BLaER1 treated with 17β-estradiol and CSF1 and Interleukin-3, amounts not matched to agents 10 nM and 100 nM (cell line): Measurements from ENCODE around the gene MNDA.

Experiments
- H3K27ac ChIP-seq, 11 experiments: shearing (Covaris generic); formaldehyde crosslinking; 2 replicates each; pipeline ENCODE4 v1.8.1; 2022
- H3K27me3 ChIP-seq, 11 experiments: shearing (Covaris generic); formaldehyde crosslinking; 2 replicates each; pipeline ENCODE4 v1.8.1; 2022
- H3K36me3 ChIP-seq, 11 experiments: shearing (Covaris generic); formaldehyde crosslinking; 2 replicates each; pipeline ENCODE4 v1.8.1; 2022
- H3K4me1 ChIP-seq, 10 experiments: shearing (Covaris generic); formaldehyde crosslinking; 2 replicates each; pipeline ENCODE4 v1.8.1; 2022
- H3K4me2 ChIP-seq, 11 experiments: shearing (Covaris generic); formaldehyde crosslinking; 2 replicates each; pipeline ENCODE4 v1.8.1; 2022
- H3K4me3 ChIP-seq, 10 experiments: shearing (Covaris generic); formaldehyde crosslinking; 2 replicates each; pipeline ENCODE4 v1.8.1; 2022
- H3K9ac ChIP-seq, 11 experiments: shearing (Covaris generic); formaldehyde crosslinking; 2 replicates each; pipeline ENCODE4 v1.8.1; 2022
- H3K9me3 ChIP-seq, 11 experiments: shearing (Covaris generic); formaldehyde crosslinking; replicated peaks in 1 of 11; 2 replicates each; pipeline ENCODE4 v1.8.1; 2022
- H4K20me1 ChIP-seq, 11 experiments: shearing (Covaris generic); formaldehyde crosslinking; 2 replicates each; pipeline ENCODE4 v1.8.1; 2022
- Cebpa-rat ChIP-seq, 11 experiments: shearing (Covaris generic); IDR thresholded peaks; 2 replicates each; pipeline ENCODE4 v1.8.1; 2022

The MNDA gene

DNA sequence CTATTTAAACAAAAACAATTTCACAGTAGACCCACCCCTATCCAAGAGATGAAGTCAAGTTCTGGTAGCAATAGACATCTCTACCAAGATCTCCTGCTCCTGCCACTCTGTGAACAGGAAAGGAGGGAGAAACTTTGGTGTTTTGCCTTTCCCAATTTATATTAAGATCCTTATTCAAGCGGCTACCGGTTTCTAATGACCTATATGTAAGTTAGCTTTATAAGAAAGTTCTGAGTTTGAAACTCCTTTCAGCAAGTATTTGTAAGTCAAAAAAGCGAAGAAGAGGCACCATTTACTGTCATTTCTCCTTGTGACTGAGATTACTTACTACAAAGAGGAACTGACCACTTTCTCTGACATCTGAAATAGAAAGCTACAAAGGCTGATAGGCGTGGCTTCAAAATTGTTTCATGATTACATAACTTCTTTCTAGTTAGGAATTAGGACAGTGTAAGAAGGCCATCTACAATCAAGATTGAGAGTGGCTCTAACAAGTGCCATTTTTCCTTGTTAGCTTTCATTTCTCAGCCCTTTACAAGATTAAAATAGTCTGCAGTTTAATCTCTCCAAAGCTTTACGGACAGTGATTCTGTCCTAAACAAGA lies at the start of gene MNDA:
MNDA (plus strand) TSS at position 448 of the 604 bp plus-strand sequence. CDS start 10,803 bp downstream, outside the sequence.
- H3K9me3 ChIP-seq: peaks cover 22 to 46% (median 31%) of the 10 kb centered on the region in 11 experiments
- peaks cover 0 to 22% (median 3%) of the 10 kb centered on the region in 10 experiments; a peak in 9 of 20 replicates for H3K4me1 ChIP-seq
- peak within 1 kb of the TSS in 5 of 11 experiments; percentile 11 to 82 (median 55); a peak in 8 of 22 replicates for H3K4me2 ChIP-seq

DNA sequence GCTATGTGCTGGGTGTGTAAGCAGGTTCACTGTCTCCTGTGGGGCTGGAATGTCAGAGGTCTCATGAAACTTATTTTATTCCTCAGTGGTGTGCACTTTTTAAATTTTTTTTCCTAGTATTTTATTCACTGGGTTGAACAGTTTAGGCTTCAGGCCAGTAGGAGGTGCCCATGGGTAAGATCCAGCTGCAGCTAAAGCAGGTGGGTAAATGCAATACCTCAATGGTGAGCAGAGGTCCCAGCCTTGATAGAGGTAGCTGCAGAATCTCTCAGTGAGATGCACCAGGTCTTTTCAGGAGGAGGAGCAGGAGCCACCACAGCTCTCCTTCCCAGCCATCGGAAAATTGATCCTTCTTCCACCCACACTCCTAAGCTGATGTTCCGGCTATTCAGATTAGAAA lies 37.5 kb upstream of the MNDA start:
- no peak overlapping the region for H3K9ac ChIP-seq
- no peak overlapping the region for H3K4me2 ChIP-seq
- no peaks in the 10 kb centered on the region for H3K36me3 ChIP-seq
- peaks cover 0 to 13% (median 0%) of the 10 kb centered on the region in 11 experiments; a peak in 4 of 22 replicates for H3K9me3 ChIP-seq
- no peaks in the 10 kb centered on the region for H3K27me3 ChIP-seq
- no peaks in the 10 kb centered on the region for H3K4me1 ChIP-seq
- H4K20me1 ChIP-seq: no peaks in the 10 kb centered on the region
- H3K27ac ChIP-seq: no peak overlapping the region
- no peak for TF ChIP-seq Cebpa-rat (IDR thresholded peaks at IDR 0.05)
- no peak overlapping the region for H3K4me3 ChIP-seq

More for the DNA sequence above, at the start of gene MNDA:
- H3K27me3 ChIP-seq: no peaks in the 10 kb centered on the region
- H3K4me3 ChIP-seq: peak within 1 kb of the TSS in 2 of 10 experiments; percentile 34 to 38; a peak in 4 of 20 replicates
- peak within 1 kb of the TSS in 5 of 11 experiments; percentile 43 to 77 (median 68); a peak in 8 of 22 replicates for H3K27ac ChIP-seq
- TF ChIP-seq Cebpa-rat (IDR thresholded peaks at IDR 0.05): no peak
- no peaks in the 10 kb centered on the region for H4K20me1 ChIP-seq
- peak within 1 kb of the TSS in 3 of 11 experiments; percentile 19 to 54 (median 38); a peak in 2 of 22 replicates for H3K9ac ChIP-seq
- peaks cover 0 to 7% (median 0%) of the 10 kb centered on the region in 11 experiments; a peak in 2 of 22 replicates for H3K36me3 ChIP-seq

DNA sequence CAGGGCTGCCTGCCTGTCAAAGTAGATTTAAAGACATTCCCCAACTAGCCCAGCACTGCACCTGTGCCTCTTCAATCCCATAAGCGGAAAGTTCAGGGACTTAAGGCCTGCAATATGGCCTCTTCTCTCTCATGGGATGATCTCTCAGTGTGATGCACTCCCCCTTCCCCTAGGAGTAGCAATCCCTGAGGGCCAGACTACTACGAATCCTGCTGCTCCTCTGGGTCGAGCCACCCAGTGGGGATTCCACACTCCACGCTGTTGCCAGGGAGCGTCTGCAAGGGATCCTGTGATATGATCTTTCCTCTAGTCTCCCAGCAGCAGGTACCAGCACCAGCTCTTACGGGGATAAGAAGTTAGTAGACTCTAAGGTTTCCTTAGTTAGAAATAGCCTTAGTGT lies 36.9 kb upstream of the MNDA start:
- Histone ChIP-seq H3K9me3 (peaks cover 0 to 13% (median 0%) of the 10 kb centered on the region in 11 experiments; a peak in 4 of 22 replicates), H3K27me3 (no peaks in the 10 kb centered on the region), H3K9ac (no peak overlapping the region), H3K36me3 (no peaks in the 10 kb centered on the region), H3K27ac (no peak overlapping the region), H4K20me1 (no peaks in the 10 kb centered on the region), H3K4me1 (0 out of 20 replicates have a peak, but pooled peaks cover 0 to under 1% (median 0%) of the 10 kb centered on the region in 10 experiments), H3K4me2 (no peak overlapping the region), H3K4me3 (no peak overlapping the region)
- no peak for TF ChIP-seq Cebpa-rat (IDR thresholded peaks at IDR 0.05)

DNA sequence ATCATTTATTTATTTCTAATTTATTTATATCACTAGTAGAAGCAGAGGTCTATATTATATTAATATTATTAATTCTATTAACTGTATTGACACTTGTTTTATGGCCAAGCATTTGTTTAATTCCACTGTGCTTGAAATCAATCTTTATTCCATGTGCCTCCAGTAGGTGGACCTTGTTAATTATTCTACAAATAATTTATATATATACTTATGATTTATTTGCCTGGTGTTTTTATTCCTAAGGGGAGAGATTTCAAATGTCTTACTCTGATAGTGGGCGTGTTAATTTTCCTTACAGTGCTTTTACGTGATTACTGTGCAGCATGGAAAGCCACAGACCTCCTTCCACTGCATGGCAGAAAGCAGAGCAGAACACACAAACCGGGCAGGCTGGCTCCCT lies 32.6 kb upstream of the MNDA start:
- H3K9ac ChIP-seq: no peak overlapping the region
- no peaks in the 10 kb centered on the region for H3K27me3 ChIP-seq
- no peak overlapping the region for H3K4me3 ChIP-seq
- H3K27ac ChIP-seq: no peak overlapping the region
- no peak overlapping the region for H3K4me2 ChIP-seq
- no peaks in the 10 kb centered on the region for H3K36me3 ChIP-seq
- H4K20me1 ChIP-seq: no peaks in the 10 kb centered on the region
- no peaks in the 10 kb centered on the region for H3K9me3 ChIP-seq
- peaks cover 0 to 37% (median 0%) of the 10 kb centered on the region in 10 experiments; a peak in 6 of 20 replicates for H3K4me1 ChIP-seq
- TF ChIP-seq Cebpa-rat (IDR thresholded peaks at IDR 0.05): no peak

DNA sequence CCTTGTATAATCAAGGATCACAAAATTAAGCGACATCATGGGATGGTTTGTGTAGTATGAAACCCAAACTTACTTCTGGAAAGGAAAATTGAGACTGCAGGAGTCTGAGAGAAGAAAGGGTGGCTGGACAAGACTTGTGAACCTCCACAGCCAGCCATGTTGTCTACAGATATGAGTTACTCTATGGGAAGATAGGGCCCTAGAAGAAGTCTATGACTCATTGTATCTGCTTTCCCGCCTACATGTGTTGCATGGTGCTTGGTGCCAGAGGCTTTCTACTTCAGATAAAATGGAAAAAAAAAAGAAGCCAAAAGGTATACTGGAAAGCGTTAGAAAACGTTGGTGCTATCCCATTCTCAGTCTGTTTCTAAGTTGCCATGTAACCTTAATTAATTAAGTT lies 31.5 kb upstream of the MNDA start:
- Histone ChIP-seq H3K27me3 (no peaks in the 10 kb centered on the region), H3K4me1 (peaks cover 0 to 41% (median 0%) of the 10 kb centered on the region in 10 experiments; a peak in 6 of 20 replicates), H3K4me3 (no peak overlapping the region), H3K27ac (no peak overlapping the region), H3K4me2 (peak overlapping the region in 1 of 11 experiments; percentile 35; a peak in 3 of 22 replicates), H3K36me3 (no peaks in the 10 kb centered on the region), H3K9me3 (no peaks in the 10 kb centered on the region), H3K9ac (no peak overlapping the region), H4K20me1 (no peaks in the 10 kb centered on the region)
- TF ChIP-seq Cebpa-rat (IDR thresholded peaks at IDR 0.05): no peak

DNA sequence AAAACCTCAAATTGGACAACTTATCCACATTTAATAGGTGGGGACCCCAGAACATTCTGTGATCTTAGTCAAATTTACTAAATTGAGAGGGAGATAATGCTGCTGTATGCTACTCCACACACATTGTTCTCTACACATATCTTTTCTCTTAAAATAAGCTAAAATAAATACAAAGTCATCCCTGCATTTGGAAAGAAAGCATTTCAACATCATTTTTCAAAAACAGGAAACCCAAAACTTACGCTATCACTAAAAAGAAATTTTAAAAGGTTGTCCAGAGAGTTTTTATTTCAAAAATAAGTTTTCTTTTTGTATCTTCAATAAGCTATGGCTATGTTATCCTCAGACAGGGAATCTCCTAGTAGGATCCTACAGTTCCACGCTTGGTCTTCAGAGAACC lies 30.6 kb upstream of the MNDA start:
- Histone ChIP-seq H3K4me1 (peaks cover 0 to 41% (median 0%) of the 10 kb centered on the region in 10 experiments; a peak in 6 of 20 replicates), H3K9ac (no peak overlapping the region), H3K27me3 (no peaks in the 10 kb centered on the region), H3K9me3 (no peaks in the 10 kb centered on the region), H3K36me3 (no peaks in the 10 kb centered on the region), H3K27ac (no peak overlapping the region), H3K4me3 (no peak overlapping the region), H4K20me1 (no peaks in the 10 kb centered on the region), H3K4me2 (peak overlapping the region in 3 of 11 experiments; percentile 28 to 75 (median 58); a peak in 5 of 22 replicates)
- TF ChIP-seq Cebpa-rat (IDR thresholded peaks at IDR 0.05): no peak

DNA sequence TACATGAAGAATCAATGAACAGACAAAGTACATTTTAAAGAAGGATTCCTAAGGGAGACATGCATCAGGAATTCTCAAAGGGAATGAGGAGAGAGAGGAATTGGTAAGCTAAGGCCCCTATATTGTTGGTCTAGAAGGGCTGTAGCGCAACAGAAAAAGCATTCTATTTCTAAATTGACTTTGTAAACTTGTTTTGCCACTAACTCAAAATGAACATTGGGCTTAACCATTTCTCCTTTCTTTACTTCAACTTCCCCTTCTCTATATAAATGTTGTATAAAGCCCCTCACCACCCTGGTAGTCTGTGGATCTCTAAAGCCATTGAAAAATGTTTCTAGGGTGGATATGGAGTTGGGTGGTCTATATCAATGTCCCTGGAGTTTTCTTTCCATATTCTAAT lies 29.8 kb upstream of the MNDA start:
- Histone ChIP-seq H3K27ac (peak overlapping the region in 1 of 11 experiments; percentile 19; a peak in 1 of 22 replicates), H3K9ac (no peak overlapping the region)
- TF ChIP-seq Cebpa-rat (IDR thresholded peaks at IDR 0.05): no peak

DNA sequence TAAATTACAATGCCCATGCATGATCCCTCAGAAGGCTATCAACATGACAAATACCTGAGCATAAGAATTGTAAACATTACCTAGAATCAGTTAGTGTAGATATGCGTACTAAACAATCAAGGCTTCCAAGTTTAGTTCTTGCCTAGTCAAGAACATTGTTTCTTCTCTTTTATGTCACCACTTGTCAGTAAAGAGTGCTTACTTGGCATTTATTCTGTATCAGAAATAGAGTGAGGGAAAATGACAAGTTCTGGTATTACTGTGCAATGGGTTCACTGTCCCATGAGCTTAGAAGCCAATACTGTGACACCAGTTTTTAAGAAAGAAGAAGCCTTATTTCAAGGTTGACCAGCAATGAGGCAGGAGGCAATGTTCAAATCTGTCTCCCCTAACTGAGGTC lies 27.5 kb upstream of the MNDA start:
- Histone ChIP-seq H3K4me3 (no peak overlapping the region), H3K27ac (no peak overlapping the region), H3K9me3 (peaks cover 0 to 5% (median 0%) of the 10 kb centered on the region in 11 experiments; a peak in 7 of 22 replicates), H3K36me3 (no peaks in the 10 kb centered on the region), H3K9ac (no peak overlapping the region), H4K20me1 (no peaks in the 10 kb centered on the region), H3K4me1 (peaks cover 0 to 47% (median 0%) of the 10 kb centered on the region in 10 experiments; a peak in 8 of 20 replicates), H3K4me2 (peak overlapping the region in 2 of 11 experiments; percentile 22 to 52; a peak in 2 of 22 replicates), H3K27me3 (no peaks in the 10 kb centered on the region)
- TF ChIP-seq Cebpa-rat (IDR thresholded peaks at IDR 0.05): no peak

More for the DNA sequence above, 29.8 kb upstream of the MNDA start:
- Histone ChIP-seq H3K27me3 (no peaks in the 10 kb centered on the region), H4K20me1 (no peaks in the 10 kb centered on the region), H3K4me3 (no peak overlapping the region), H3K36me3 (no peaks in the 10 kb centered on the region), H3K9me3 (no peaks in the 10 kb centered on the region), H3K4me2 (peak overlapping the region in 3 of 11 experiments; percentile 28 to 75 (median 58); a peak in 5 of 22 replicates), H3K4me1 (peaks cover 0 to 41% (median 0%) of the 10 kb centered on the region in 10 experiments; a peak in 6 of 20 replicates)

DNA sequence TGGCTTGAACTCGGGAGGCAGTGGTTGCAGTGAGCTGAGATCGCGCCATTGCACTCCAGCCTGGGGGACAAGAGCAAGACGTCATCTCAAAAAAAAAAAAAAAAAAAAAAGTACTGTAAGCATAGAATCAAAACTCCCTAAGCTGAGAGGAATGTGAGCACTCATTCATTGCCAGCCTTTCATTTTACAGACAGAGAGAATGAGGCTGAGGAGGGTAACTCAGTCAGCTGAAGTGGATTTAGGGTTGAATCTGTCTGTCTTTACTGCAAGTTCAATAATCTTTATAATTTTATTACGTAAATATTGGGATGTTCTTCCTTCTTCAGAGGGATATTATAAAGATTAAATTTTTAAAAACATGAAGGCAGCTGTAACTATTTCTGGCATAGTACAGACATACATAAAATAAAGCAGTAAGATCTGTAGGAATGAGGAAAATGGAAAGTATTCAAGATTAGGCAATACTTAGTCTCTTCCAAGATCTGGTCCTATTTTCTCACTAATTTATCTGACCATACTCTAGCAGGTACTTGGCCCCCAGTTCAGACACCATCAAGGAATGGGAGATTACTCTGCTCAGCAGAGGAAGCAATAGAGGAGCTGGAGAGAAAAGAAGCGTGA lies 24.1 kb upstream of the MNDA start:
- H3K36me3 ChIP-seq: no peaks in the 10 kb centered on the region
- peaks cover 0 to 32% (median 0%) of the 10 kb centered on the region in 11 experiments; a peak in 11 of 22 replicates for H3K9me3 ChIP-seq
- peaks cover 5 to 54% (median 18%) of the 10 kb centered on the region in 10 experiments; a peak in 18 of 20 replicates for H3K4me1 ChIP-seq
- H3K4me3 ChIP-seq: no peak overlapping the region
- no peak for TF ChIP-seq Cebpa-rat (IDR thresholded peaks at IDR 0.05)
- no peak overlapping the region for H3K9ac ChIP-seq
- H3K4me2 ChIP-seq: no peak overlapping the region
- H3K27me3 ChIP-seq: no peaks in the 10 kb centered on the region
- no peak overlapping the region for H3K27ac ChIP-seq
- no peaks in the 10 kb centered on the region for H4K20me1 ChIP-seq
